Dermis microvascular lymphatic vessel endothelial cell (primary cell): ENCODE results near the gene FAAP20. TPM values are rescaled to one million over a fixed set of nuclear protein-coding genes. Genes with fewer than 3 reads are reported as not detected.

ENCODE experiments used
- DNase-seq, 2 donors: peaks; one replicate each; pipeline versions ENCODE4 v3.0.0 to v3.0.0-alpha.2; 2010; ENCODE audit warnings: low read depth in 2 of 2
- total RNA-seq: library from RNA; depleted of rRNA; stranded (reverse); fragments of >200 nt; gene quantifications from 2 replicates; pipeline ENCODE4 v1.2.1, GENCODE V29; 2014

FAAP20 gene, protein sequence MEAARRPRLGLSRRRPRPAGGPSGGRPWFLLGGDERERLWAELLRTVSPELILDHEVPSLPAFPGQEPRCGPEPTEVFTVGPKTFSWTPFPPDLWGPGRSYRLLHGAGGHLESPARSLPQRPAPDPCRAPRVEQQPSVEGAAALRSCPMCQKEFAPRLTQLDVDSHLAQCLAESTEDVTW
- total RNA-seq: 10.3 and 20.9 TPM in 2 replicates

DNA sequence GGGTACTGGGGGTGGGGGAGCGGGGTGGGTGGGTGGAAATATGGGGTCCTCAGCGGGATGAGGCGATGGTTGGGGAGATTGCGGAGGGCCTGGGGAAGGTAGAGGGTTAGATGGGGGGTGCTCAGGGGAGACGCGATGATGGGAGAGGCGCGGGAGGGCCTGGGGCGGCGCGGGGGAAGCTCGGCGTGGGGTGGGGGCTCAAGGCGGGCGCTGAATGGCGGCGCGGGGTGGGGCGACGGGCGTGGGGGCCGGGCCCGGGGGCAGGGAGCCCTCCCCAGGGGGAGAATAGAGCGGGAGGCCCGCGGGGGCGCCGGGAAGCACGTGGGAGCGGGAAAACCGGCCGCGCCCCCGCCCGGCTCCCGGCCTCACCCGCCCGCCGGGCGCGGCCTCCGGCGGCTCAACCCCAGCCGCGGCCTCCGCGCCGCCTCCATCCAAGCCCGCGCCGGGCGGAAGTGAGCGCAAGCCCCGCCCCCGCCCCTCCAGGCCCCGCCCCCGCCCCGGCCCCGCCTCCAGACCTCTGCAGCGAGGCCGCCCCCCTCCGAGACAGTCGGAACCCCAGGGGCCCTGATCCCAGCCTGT, at the start of gene FAAP20:
Gene FAAP20, minus strand, starts transcription at position 454 of the 579 bp plus-strand sequence. Its CDS starts 23 bp downstream, at position 431.
- DNase-seq: peak in 1 of 2 donors; percentile 65

DNA sequence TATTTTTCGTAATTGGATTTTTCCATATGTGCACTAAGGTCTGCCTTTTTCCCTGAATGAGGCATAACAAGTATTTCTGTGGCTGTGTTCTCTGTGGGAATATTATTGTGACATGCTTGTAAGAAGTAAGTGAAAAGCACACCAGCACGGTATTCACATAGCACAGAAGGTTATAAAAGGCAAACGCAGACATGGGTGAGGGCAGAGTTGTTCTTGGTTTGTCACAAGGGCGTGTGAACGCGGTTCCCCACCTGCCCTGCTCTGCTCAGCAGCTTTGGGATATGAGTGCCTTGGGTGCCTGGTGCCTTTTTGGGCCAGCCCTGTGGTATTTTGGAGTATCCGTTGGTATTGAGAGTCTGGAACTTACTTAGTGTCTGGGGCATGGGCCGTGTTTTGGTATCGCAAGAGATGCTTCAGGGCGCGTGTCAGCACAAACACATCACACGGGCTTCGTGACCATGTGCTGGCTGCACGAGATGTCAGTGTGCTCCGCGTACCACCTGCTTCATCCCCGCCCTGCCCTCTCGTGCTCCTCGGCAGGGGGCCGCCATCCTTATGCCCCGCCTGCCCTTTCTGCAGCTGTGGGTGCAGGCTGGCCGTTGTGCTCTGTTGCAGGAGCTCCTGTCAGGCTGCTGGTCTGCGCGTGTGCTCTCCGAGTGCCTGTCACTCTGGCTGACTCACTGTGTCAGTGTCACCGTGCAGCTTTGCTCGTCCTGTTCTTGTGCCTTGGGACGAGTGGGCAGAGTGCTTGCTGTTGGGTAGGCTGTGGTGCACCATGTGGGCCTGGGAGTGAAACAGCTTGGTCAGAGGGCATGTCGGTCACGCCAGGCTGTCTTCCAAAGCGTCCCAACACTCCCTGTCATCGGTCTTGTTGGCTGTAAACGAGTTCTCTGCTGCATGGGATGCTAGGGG, 48.5 kb upstream of the FAAP20 start:
- no peak for DNase-seq

DNA sequence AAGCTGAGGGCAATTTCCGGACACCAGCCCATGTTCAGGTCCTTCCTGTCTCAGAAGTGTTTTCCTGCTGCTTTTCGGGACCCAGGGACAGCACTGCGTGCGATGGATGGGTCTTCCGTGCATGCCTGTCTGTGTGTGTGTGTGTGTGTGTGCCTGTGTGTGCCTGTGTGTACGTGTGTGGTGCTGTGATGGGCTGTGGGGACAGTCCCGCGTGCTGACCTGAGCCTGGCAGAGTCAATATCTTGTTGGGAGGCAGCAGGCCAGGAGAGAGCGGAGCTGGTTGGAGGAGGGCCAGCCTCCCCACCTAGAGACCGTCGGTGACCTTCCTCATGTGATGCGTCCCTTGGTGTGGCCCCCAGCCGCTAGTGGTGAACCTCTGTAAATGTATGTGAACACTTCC, 47.2 kb upstream of the FAAP20 start:
- DNase-seq: peak in 1 of 2 donors; percentile 36

DNA sequence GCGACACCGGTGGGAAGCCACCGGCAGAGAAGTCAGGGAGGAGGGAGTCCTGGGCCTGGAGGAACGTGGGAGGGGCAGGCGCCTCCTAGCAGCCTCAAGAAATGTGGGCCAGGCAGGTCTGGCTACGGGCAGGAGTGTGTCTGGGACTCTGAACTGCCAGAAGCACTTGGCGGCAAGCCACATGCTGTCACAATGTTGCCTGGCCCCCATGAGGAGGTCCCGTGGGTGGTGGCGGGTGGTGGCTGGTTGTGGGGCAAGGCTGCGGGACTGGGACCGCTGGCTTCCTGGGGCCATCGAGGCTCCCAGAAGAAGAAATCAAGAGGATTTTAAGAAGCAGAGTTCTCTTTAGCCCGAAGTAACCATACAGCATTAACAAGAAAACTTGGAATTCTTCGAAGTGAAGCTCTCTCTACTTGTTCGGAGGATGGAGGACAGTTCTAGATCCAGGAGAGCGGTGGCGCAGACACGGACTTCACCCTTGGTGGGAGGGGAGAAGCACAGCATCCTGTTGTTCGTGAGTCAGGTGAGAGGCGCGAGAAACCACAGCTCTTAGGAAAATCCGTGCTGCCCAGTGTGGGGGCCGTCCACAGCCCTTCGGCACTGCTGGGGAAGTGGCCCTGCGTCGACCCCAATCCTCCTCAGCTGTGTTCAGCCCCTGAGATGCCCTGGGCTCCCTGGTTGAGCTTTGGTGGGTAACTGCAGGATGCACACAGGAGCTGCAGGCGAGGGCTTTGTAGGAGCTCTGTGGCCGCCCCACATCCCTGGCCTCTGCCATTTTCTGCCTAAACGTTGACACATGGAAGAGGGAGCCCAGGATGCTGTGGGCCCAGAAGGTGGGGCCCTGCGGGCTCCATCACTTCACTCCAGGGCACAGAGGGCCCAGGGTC, 45.9 kb upstream of the FAAP20 start:
- peak in 1 of 2 donors; percentile 39 for DNase-seq

DNA sequence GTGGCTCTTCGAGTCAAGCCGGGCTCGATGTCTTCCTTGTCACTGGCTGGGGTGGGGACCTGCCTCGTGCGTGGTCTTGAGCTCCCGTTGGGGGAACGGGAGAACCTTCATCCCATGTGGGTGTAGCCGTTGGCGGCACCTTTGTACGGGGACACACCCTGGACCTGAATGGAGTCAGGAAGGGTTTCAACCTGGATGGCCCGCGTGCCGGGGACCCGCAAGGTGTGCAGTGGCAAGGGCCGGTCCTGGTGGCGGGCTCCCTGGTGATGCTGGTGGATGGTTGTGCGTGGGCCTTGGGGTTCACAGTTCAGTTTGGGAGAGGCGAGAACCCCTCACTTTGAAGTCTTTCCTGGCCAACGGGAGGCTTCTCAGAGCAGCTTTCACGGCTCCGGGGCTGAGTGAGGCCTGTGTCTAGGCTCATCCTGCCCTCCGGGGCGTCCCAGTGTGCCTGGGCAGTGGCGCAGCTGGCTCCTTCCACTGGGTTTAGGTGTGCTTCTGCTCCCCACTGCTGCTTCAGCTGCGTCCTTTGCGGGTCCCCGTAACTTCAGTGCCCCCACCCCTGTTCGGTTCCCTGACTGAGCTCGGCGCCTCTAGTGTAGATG, 44.9 kb upstream of the FAAP20 start:
- DNase-seq: no peak

DNA sequence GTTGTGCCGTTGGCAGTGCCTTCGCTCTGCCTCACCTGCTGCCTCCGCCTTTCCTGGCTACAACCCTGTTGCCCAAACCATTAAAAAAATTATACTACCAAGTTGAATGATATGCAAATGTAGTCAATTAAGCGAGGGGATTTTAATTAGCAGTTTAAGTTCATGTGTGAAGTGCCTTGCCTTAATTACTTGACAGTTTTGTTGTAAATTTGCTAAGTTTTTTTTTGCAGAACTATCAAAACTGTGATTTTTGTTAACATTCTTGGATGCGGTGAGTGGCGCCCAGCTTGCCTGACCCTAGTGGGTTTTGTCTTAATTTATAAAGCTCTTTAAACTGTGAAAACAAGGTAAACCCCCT, 44.4 kb upstream of the FAAP20 start:
- no peak for DNase-seq

DNA sequence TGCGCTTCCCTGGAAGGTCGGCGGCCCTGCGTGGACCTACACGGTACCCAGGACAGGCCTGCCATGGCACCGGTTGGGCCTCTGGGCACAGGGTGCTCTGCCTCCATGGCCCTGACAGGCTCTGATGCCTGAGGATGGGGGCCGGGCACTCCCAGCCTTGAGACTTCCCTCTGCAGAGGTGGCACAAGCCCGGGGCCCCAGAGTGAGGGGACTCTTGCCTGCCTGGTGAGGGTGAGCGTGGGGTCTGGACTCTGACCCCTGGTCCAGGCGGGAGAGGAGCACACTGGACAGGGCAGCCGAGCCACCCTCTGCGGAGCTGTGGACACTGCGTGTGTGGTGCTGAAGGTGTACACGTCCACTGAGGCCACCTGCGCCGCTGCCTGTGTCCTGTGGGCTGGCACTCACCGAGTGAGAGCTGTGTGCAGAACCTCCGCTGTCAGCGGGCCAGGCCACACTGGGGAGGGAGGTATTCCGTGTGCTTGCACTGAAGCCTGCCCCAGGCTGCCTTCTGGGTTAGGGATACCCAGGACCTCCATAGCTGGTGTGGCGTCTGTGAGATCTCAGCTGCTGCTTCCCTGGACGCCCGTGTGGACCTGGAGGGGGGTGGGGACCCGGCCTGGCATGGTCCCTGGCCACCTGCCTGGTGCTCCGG, 43.9 kb upstream of the FAAP20 start:
- DNase-seq: no peak

DNA sequence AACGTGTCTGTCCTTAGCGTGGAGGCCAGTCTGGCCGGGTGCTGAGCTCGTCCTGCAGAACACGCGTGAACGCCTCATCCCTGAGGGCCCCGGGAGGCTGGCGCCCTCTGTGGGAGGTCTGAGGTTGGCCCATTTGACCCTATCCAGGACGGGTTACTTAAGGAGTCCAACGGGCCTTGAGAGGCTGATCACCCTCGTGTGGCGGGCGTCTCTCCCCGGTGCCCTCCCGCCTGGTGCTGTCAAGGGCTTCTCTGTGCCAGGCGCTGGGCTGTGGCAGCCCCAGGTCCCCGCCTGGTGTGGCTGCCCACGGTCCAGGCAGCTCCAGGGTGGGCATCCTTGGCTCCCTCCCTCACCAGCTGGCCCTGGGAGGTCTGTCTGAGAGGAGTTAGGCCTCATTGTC, 43.2 kb upstream of the FAAP20 start:
- no peak for DNase-seq

DNA sequence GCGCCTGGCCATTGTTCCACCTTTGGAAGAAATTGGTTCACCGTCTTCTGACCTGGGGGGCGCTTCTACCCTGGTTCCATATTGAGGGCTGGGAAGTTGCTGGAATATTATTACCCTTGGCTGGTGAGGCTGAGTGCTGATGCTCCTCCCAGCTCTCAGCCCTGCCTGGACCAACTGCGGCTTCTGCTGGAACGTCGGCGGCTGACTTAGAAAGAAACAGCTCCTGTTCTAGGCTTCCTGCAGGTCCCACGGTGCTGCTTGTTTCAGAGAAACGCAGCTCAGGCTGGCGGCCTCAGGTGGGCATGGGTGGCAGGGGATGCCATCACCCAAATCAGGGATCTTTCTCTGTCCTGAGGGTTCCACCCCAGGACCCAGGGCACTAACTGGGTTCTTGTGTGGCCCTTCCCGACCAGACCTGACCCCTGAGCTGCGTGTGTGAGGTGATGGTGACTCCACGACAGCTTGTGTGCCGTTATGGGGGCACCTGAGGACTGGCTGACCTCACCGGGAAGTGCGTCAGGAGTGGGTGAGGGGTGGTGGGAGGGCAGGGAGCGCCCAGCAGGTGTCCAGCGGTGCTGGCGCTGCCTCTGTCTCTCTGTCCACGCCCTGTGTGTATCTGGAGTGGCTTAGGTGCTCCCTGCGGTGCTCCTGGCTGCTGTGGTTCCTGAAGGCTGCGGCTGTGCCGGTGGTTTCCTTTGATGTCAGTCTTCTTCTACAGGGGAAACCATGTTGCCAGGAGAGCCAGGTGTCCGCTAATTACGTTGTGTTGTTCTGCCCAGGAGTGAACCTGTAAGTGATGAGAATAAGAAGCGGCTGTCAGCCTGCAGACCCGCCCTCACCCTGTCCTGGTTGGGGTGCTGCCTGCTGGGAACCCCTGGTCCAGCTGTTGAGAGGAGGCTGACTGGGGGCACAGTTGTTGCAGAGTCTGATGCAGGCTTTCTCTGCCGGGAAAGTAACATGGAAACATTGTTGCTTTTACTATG, 42.4 kb upstream of the FAAP20 start:
- DNase-seq: no peak

DNA sequence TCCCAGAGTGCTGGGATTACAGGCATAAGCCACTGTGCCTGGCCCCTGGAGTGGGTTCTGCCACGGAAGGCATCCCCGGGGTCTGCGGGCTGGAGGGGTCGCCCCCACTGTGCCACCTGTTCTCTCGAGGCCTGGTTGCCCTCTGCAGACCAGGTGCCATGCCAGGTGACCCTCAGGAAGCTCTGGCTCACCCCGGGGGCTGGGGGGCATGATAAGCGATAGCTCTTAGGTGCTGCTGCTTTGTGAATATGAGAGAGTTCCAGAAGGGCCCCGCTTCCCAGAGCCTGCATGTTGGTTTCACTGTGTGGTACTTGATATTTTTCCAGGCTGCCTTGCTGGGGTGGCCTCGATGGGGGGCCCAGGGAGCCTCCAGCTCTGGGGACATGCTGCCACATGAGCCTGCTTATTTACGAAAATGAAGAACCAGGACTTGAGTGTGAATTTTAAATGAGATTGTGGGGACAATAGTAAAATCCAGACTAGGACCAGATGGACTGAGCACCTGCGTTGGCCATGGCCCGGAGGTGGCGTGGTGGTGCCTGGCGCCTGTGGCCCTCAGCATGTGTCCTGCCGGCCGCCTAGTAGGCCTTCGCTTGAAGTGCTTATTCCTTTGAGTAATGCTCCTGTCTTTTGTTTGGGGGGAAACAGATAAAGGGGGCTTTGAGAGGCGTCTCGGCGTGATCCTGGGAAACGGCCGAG, 40.9 kb upstream of the FAAP20 start:
- DNase-seq: no peak

DNA sequence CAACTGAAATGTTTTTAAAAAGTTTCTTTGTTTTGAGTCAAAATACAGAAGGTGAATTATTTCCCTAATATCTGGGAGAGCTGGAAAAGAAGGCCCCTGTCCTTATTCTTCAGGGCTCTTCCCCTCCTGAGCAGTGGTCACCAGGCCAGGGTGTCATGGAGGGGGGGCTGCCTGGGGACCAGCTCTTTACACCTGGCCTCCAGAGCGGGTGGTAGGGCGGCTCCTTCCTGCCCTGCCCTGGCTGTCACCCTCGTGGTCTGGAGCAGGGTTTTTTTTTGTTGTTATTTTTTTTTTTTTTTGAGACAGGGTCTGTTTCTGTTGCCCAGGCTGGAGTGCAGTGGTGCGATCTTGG, 40.2 kb upstream of the FAAP20 start:
- no peak for DNase-seq

DNA sequence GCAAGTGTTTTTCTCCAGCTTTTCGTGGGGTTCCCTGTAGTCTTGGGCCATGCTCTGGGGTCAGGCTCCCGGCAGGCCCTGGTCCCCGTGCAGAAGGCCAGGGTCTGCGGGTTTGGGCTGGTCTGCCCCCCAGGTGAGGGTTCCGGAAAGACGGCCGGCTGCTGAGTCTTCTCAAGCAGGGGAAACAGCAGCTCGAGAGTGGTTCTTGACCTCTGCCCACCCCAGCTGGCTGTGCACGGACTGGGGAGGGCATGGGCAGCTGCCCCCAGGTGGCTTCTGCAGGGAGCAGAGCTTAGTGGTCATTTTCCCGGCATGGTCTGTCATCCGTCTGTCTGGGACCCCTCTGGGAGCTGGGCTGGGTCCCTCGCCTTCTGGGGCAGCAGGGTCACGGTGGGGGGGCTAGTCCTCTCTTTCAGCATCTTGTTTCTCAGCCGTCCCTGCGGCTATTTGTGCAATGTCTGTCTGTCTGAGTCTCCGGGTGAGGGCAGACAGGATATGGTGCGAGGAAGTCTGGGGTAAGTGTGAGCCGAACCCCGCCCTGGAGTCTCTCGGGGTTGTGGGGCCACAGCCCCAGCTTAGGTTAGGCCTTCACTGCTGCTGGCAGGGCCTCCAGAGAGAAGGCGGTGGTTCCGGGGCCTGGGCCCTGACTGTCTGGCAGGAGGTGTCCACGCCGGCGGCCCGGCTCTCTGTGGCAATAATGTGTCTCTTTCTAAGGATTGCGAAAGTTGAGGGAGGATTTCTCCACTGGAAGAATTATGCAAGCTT, 39.6 kb upstream of the FAAP20 start:
- DNase-seq: peak in 1 of 2 donors; percentile 52

DNA sequence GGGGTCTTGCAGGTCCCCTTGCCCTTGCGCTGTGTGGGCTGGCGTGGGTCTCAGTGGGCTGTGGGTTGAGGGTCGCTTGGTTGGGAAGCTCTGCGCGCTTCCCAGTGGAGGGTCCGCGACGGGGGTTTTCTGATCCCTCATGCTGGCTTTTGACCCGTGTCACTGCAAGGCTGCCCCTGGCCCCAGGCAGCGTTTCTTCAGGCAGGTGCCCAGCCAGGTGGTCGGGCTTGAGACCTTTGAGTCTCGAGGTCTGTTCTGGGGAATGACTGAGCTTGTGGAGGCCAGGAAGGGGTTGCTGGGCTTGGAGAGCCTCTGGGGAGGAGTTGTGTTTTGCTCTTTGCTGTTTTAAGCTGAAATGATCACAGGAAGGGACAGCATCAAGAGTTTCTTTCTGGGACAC, 38.9 kb upstream of the FAAP20 start:
- DNase-seq: no peak

DNA sequence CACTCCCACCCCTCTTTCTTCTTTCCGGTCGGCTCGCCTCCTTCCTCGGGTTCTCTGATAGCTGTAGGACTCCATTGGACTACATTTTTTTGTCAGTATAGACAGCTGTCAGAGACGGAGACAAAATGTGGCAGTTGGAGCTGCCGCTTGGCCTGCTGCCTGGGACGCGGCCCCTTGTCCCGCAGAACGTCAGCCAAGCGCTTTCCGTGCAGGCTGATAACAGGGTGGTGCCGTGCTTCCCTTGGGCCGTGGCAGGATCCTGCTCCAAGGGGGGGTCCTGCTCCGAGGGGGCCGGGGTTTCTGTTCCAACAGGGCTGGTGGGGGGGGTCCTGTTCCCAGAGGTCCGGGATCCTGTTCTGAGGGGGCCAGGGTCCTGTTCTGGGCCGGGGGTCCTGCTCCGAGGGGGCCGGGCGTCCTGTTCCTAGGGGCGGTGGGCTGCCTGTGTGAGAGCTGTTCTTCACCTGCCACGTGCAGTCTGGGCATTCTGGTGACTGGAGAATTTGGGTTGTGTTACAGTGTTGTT, 38.4 kb upstream of the FAAP20 start:
- peak in 1 of 2 donors; percentile 46 for DNase-seq

DNA sequence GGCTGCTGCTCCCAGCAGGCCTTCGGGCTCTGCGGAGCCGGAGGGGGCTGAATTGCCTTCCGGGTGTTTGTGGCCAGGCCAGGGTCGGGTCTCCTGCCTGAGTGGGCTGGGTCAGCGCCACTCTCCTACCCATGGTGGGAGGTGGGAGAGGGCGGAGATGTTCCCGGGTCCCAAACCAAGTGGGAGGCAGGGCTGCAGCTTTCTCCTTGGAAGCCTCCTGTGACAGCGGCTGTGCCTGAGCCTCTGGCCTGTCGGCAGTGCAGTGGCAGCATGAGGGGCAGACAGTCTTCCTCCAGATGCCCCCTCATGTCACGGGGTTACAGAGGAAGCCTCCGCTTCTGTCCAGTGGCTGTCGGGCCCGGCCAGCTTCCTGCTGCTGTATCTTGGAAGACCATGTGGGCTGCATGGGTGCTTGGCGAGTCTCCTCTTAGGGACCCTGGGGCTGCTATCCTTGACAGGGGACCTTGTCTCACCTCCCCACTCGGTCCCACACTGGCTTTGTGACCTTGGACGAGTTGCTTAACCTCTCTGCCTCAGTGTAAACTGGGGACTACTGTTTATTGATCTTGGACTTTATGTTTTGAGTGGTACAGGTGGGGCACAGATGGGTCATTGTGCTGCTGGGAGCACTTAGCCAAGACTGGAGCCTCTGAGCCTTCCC, 37.8 kb upstream of the FAAP20 start:
- peak in 1 of 2 donors; percentile 28 for DNase-seq

DNA sequence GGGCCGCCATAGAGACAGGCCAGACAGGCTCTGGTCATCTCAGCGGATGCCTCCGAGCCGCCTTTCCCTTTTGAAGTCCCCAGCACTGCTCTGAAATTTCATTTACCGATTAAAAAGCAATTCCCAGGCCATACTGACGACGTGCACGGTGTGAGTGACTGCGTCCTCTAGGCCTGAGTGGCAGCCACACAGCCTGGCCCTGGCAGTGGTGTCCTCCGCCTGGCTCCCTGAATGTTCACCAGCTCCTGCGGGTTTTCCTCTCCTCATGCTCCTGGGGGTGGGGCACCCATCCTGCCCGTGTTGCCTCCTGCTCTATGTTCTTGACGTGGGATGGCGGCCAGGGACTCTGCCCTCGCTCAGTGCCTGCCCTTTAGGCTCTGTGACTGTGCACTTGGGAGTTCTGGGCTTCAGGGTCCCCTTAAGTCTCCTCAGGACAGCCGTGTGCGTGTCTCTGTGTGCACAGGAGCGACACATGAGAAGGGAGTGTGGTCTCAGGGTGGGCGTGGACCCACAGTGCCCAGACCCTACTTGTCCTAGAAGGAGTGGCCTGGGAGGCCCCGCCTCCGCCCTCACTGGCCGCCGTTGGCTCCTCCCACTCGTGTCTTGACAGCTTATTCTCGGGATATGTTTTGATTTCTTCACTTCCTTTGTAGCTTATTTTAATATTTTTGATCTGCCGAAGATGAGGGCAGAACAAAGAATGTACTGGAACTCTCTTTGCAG, 37.1 kb upstream of the FAAP20 start:
- peak in 1 of 2 donors; percentile 80 for DNase-seq
